HUDEP-2 (cell line): ENCODE data around the gene TMIGD3.

ENCODE experiments used
- DNase-seq, 76 experiments: peaks; one replicate each; lab custom pipeline; 2025; ENCODE audit not compliant: unreplicated experiment in 76 of 76; lab: John Stamatoyannopoulos, UW

The TMIGD3 gene

GRCh38 chr1:111450185-111450584 is 53.2 kb downstream of the TMIGD3 start:
- no peak for DNase-seq

GRCh38 chr1:111449703-111450017 is 53.8 kb downstream of the TMIGD3 start:
- peak in 1 of 76 experiments; percentile 39 for DNase-seq

- peak; percentile 48 to 100 (median 92) for DNase-seq
Observed at GRCh38 chr1:111448918-111449702, 54.3 kb downstream of the TMIGD3 start, which contains the start of the genes ATP5PB and WDR77. Gene ATP5PB, plus strand, starts transcription at chr1:111449464. Its CDS starts 78 bp downstream, at chr1:111449542. Gene WDR77, minus strand, starts transcription at chr1:111449256. Its CDS starts 87 bp downstream, at chr1:111449169.

GRCh38 chr1:111448482-111448917 is 54.9 kb downstream of the TMIGD3 start:
- no peak for DNase-seq

GRCh38 chr1:111446967-111447892 is 56.2 kb downstream of the TMIGD3 start:
- DNase-seq: no peak

- DNase-seq: no peak
Observed at GRCh38 chr1:111446546-111446945, 56.9 kb downstream of the TMIGD3 start.

GRCh38 chr1:111444031-111444430 is 59.4 kb downstream of the TMIGD3 start:
- DNase-seq: no peak

- no peak for DNase-seq
Observed at GRCh38 chr1:111442457-111442856, 61.0 kb downstream of the TMIGD3 start.

GRCh38 chr1:111441573-111442192 is 61.8 kb downstream of the TMIGD3 start:
- DNase-seq: peak in 16 of 76 experiments; percentile 2 to 38 (median 16)

- no peak for DNase-seq
Observed at GRCh38 chr1:111439461-111440351, 63.7 kb downstream of the TMIGD3 start.

- no peak for DNase-seq
Observed at GRCh38 chr1:111436726-111437125, 66.7 kb downstream of the TMIGD3 start.
